CD8-positive, alpha-beta memory T cell (primary cell): ENCODE data around the gene TMEM183A. TPM values are rescaled to one million over a fixed set of nuclear protein-coding genes. Genes with fewer than 3 reads are reported as not detected.
A peak's percentile ranks its signal among the peaks of the same experiment; 100 is the strongest.

Experiments
- CTCF ChIA-PET: fragments of 350-600 bp; sonication (Branson Sonifier 250); formaldehyde crosslinking; loops from one replicate; lab custom pipeline; 2021; ENCODE audit warnings: antibody characterized with exemption; lab: Charles Lee
- POLR2A ChIA-PET: fragments of 350-600 bp; sonication (Branson Sonifier 250); formaldehyde crosslinking; loops from one replicate; lab custom pipeline; 2021; ENCODE audit warnings: antibody characterized with exemption; lab: Charles Lee
- DNase-seq, 5 donors: peaks; one replicate each; pipeline versions ENCODE4 v3.0.0 to v3.0.0-alpha.2; 2020 to 2022; ENCODE audit warnings: mixed read lengths in 1 of 5
- H3K27ac ChIP-seq: one replicate; pipeline ENCODE4 v1.7.0; 2013; ENCODE audit warnings: low read depth, mild to moderate bottlenecking, low read length, moderate library complexity
- H3K27me3 ChIP-seq: 2 replicates; pipeline ENCODE4 v1.7.0; 2013; ENCODE audit warnings: low read length, mild to moderate bottlenecking; ENCODE audit not compliant: insufficient read depth, poor library complexity, severe bottlenecking
- H3K36me3 ChIP-seq: 2 replicates; pipeline ENCODE4 v1.7.0; 2013; ENCODE audit warnings: mild to moderate bottlenecking, low read length, moderate library complexity; ENCODE audit not compliant: insufficient read depth
- H3K4me1 ChIP-seq: 2 replicates; pipeline ENCODE4 v1.7.0; 2013; ENCODE audit warnings: mild to moderate bottlenecking, low read length, moderate library complexity; ENCODE audit not compliant: insufficient read depth
- H3K4me3 ChIP-seq: 2 replicates; pipeline ENCODE4 v1.7.0; 2013; ENCODE audit warnings: mild to moderate bottlenecking, low read length
- H3K9me3 ChIP-seq: 2 replicates; pipeline ENCODE4 v1.7.0; 2013; ENCODE audit warnings: mild to moderate bottlenecking, low read length
- H3K27ac Mint-ChIP-seq, 8 donors: one replicate each; pipeline ENCODE4 v1.8.0; 2020 to 2021; ENCODE audit warnings: mixed read lengths in 8 of 8, mild to moderate bottlenecking in 6 of 8, inconsistent platforms in 3 of 8, moderate library complexity in 3 of 8
- H3K27me3 Mint-ChIP-seq, 2 donors: one replicate each; pipeline ENCODE4 v1.8.0; 2020 to 2021; ENCODE audit warnings: mixed read lengths in 2 of 2, mild to moderate bottlenecking in 1 of 2, moderate library complexity in 1 of 2
- H3K36me3 Mint-ChIP-seq, 3 donors: one replicate each; pipeline ENCODE4 v1.8.0; 2020 to 2021; ENCODE audit warnings: mixed read lengths in 3 of 3, inconsistent platforms in 1 of 3, mild to moderate bottlenecking in 1 of 3
- H3K4me1 Mint-ChIP-seq, 3 donors: one replicate each; pipeline ENCODE4 v1.8.0; 2020 to 2021; ENCODE audit warnings: mixed read lengths in 3 of 3, inconsistent platforms in 1 of 3, mild to moderate bottlenecking in 1 of 3
- H3K4me3 Mint-ChIP-seq, 7 donors: one replicate each; pipeline ENCODE4 v1.8.0; 2020 to 2021; ENCODE audit warnings: mixed read lengths in 7 of 7, mild to moderate bottlenecking in 6 of 7, moderate library complexity in 4 of 7, inconsistent platforms in 2 of 7
- H3K9me3 Mint-ChIP-seq, 5 donors: one replicate each; pipeline ENCODE4 v1.8.0; 2020 to 2022; ENCODE audit warnings: mixed read lengths in 5 of 5, mild to moderate bottlenecking in 3 of 5, moderate library complexity in 2 of 5, inconsistent platforms in 1 of 5
- polyA plus RNA-seq: library from polyadenylated mRNA; unstranded; fragments of 300-500 nt; fragmentation: Illumina TruSeq; gene quantifications from one replicate; pipeline ENCODE4 v1.2.3, GENCODE V29; 2021
- total RNA-seq, 2 experiments: library from RNA; stranded (reverse); gene quantifications; one replicate each; pipeline ENCODE4 v1.2.3, GENCODE V29; 2021

TMEM183A gene
- total and polyA plus RNA-seq, 3 experiments from 2014 or later: 55.4 to 77.2 (median 76.9) TPM

- no peak for DNase-seq
- H3K36me3 ChIP-seq: no peaks in the 10 kb centered on the region
- no peaks in the 10 kb centered on the region for H3K4me1 ChIP-seq
- ChIA-PET POLR2A (no interaction called here), CTCF (no interaction called here)
- no peak overlapping the region for H3K27ac Mint-ChIP-seq
- no peak overlapping the region for H3K4me3 Mint-ChIP-seq
- no peak overlapping the region for H3K27ac ChIP-seq
- peaks cover 2 to 23% of the 10 kb centered on the region in 2 donors for H3K27me3 Mint-ChIP-seq
- H3K9me3 Mint-ChIP-seq: no peaks in the 10 kb centered on the region
- H3K27me3 ChIP-seq: no peaks in the 10 kb centered on the region
- no peaks in the 10 kb centered on the region for H3K9me3 ChIP-seq
- no peak overlapping the region for H3K4me3 ChIP-seq
- peaks cover 0 to 3% (median 0%) of the 10 kb centered on the region in 3 donors for H3K36me3 Mint-ChIP-seq
- no peaks in the 10 kb centered on the region for H3K4me1 Mint-ChIP-seq
These were observed 52.3 kb downstream of the TMEM183A start for GRCh38 chr1:203059485-203059884.

DNA sequence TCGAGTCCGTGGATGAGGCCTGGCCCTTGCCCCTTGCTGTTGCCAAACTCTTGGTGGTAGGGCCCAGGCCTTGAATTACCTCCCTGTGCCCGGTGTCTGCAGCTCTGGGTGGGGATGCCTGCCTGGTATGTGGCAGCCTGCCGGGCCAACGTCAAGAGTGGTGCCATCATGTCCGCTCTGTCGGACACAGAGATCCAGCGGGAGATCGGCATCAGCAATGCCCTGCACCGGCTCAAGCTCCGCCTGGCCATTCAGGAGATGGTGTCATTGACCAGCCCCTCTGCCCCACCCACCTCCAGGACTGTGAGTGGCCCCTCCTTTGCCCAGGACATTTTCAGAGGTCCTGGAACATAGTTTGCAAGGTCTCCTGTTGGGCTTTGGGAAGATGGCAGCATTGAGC is 52.9 kb downstream of the TMEM183A start:
- Histone ChIP-seq H3K27me3 (no peaks in the 10 kb centered on the region), H3K27ac (no peak overlapping the region), H3K9me3 (no peaks in the 10 kb centered on the region), H3K36me3 (no peaks in the 10 kb centered on the region), H3K4me1 (no peaks in the 10 kb centered on the region), H3K4me3 (no peak overlapping the region)
- no peaks in the 10 kb centered on the region for H3K9me3 Mint-ChIP-seq
- ChIA-PET CTCF (no interaction called here), POLR2A (no interaction called here)
- DNase-seq: no peak
- no peaks in the 10 kb centered on the region for H3K4me1 Mint-ChIP-seq
- no peak overlapping the region for H3K27ac Mint-ChIP-seq
- H3K27me3 Mint-ChIP-seq: peaks cover 2 to 23% of the 10 kb centered on the region in 2 donors
- H3K36me3 Mint-ChIP-seq: peaks cover 0 to 3% (median 0%) of the 10 kb centered on the region in 3 donors
- H3K4me3 Mint-ChIP-seq: no peak overlapping the region

GRCh38 chr1:203063287-203063686 is 56.1 kb downstream of the TMEM183A start:
- Histone ChIP-seq H3K36me3 (no peaks in the 10 kb centered on the region), H3K27ac (no peak overlapping the region), H3K9me3 (no peaks in the 10 kb centered on the region), H3K27me3 (no peaks in the 10 kb centered on the region), H3K4me3 (no peak overlapping the region), H3K4me1 (no peaks in the 10 kb centered on the region)
- Mint-ChIP-seq H3K27me3 (peaks cover 1 to 18% of the 10 kb centered on the region in 2 donors), H3K4me1 (no peaks in the 10 kb centered on the region), H3K36me3 (peaks cover 0 to 5% (median 0%) of the 10 kb centered on the region in 3 donors), H3K27ac (peak overlapping the region in 1 of 8 donors; percentile 20), H3K9me3 (no peaks in the 10 kb centered on the region), H3K4me3 (no peak overlapping the region)
- POLR2A ChIA-PET: no interaction called here
- CTCF ChIA-PET: no interaction called here
- no peak for DNase-seq

DNA sequence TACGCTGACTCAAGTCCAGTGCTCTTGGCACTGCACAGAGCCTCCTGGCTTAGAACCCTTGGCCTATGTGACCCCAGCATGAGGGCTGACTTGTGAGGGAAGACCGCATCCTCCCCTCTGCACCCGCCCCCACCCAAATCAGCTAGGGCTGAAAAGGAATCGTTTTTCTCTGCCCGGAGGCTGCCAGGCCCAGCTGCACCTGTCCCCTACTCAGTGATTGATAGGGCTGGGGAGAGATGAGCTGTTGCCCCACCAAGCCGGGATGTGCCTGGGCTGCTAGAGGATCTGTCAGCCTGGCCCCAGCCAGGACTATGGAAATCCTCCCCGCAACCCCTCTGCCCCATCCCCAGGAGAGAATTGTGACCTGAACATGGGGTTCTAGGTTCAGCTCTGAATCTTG is 58.0 kb downstream of the TMEM183A start:
- H3K4me1 ChIP-seq: no peaks in the 10 kb centered on the region
- no peak for DNase-seq
- no peak overlapping the region for H3K27ac ChIP-seq
- Mint-ChIP-seq H3K9me3 (no peaks in the 10 kb centered on the region), H3K4me3 (no peak overlapping the region), H3K27ac (no peak overlapping the region), H3K36me3 (peaks cover 0 to 5% (median 0%) of the 10 kb centered on the region in 3 donors), H3K27me3 (peaks cover 1 to 10% of the 10 kb centered on the region in 2 donors), H3K4me1 (no peaks in the 10 kb centered on the region)
- POLR2A ChIA-PET: no interaction called here
- H3K4me3 ChIP-seq: no peak overlapping the region
- no peaks in the 10 kb centered on the region for H3K9me3 ChIP-seq
- no peaks in the 10 kb centered on the region for H3K36me3 ChIP-seq
- CTCF ChIA-PET: no interaction called here
- H3K27me3 ChIP-seq: no peaks in the 10 kb centered on the region

GRCh38 chr1:203065986-203066385 is 58.8 kb downstream of the TMEM183A start:
- Histone ChIP-seq H3K9me3 (no peaks in the 10 kb centered on the region), H3K4me3 (no peak overlapping the region), H3K4me1 (no peaks in the 10 kb centered on the region), H3K27ac (no peak overlapping the region), H3K36me3 (no peaks in the 10 kb centered on the region), H3K27me3 (no peaks in the 10 kb centered on the region)
- H3K9me3 Mint-ChIP-seq: no peaks in the 10 kb centered on the region
- H3K27me3 Mint-ChIP-seq: peaks cover 1 to 7% of the 10 kb centered on the region in 2 donors
- H3K4me3 Mint-ChIP-seq: no peak overlapping the region
- no peaks in the 10 kb centered on the region for H3K4me1 Mint-ChIP-seq
- no peak overlapping the region for H3K27ac Mint-ChIP-seq
- peaks cover 0 to 4% (median 0%) of the 10 kb centered on the region in 3 donors for H3K36me3 Mint-ChIP-seq
- no peak for DNase-seq
- ChIA-PET CTCF (no interaction called here), POLR2A (no interaction called here)

DNA sequence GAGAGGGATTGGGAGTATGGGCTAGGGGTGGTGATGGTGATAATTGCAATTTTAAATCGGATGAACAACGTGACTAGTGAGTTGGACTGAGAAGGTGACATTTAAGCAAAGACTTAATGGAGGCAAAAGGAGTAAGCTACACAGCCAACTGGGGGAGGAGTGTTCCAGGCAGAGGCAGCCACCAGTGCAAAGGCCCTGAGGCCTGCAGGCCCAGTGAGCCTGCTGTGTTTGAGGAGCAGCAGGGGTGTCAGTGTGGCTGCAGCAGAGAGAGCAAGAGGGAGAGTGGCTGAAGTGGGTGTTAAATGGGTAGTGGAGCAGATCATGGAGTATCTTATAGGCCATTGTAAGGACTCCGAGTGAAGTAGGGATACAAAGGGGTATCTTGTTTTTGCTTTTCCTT is 59.8 kb downstream of the TMEM183A start:
- no peaks in the 10 kb centered on the region for H3K36me3 ChIP-seq
- H3K9me3 Mint-ChIP-seq: no peaks in the 10 kb centered on the region
- no peaks in the 10 kb centered on the region for H3K9me3 ChIP-seq
- ChIA-PET POLR2A (no interaction called here), CTCF (no interaction called here)
- no peak for DNase-seq
- peaks cover 0 to 5% of the 10 kb centered on the region in 2 donors for H3K27me3 Mint-ChIP-seq
- no peak overlapping the region for H3K4me3 Mint-ChIP-seq
- no peaks in the 10 kb centered on the region for H3K4me1 ChIP-seq
- no peak overlapping the region for H3K27ac Mint-ChIP-seq
- H3K27me3 ChIP-seq: no peaks in the 10 kb centered on the region
- H3K36me3 Mint-ChIP-seq: peaks cover 0 to 1% (median 0%) of the 10 kb centered on the region in 3 donors
- no peak overlapping the region for H3K27ac ChIP-seq
- no peaks in the 10 kb centered on the region for H3K4me1 Mint-ChIP-seq
- no peak overlapping the region for H3K4me3 ChIP-seq

DNA sequence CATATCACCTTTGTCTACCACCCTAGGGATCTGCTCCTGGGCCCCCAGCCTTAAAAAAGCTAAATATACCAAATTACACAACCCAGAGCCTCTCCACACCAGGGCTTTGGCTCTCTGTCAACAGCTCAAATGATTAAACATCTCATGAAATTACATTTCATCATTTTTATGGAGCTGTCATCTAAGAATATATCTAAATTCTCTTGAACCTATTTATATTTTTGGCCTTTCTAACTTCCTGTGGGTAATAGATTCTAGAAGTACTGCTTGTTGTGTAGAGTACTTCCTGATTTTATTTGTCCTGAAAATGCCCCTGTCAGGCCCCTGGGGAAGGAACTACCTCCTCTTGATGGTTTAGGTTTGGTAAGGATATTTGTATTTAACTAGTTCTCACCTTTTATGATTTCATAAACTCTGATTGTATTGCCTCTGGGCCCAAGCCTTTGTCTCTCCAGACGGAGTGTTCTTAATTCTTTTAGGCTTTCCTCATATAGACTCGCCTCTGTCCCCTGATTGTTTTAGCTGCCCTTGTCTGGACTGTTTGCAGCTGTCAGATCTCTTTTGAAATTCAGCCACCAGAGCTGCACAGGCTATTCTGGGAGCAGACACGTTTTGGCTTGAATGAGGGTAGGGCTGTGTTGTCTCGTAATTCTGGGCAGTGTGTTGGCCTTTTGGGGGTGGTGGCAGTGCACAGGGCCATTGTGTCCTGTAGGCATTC is 62.0 kb downstream of the TMEM183A start:
- DNase-seq: no peak
- Histone ChIP-seq H3K9me3 (no peaks in the 10 kb centered on the region), H3K27ac (no peak overlapping the region), H3K4me3 (no peak overlapping the region), H3K27me3 (no peaks in the 10 kb centered on the region), H3K4me1 (no peaks in the 10 kb centered on the region), H3K36me3 (no peaks in the 10 kb centered on the region)
- ChIA-PET POLR2A (no interaction called here), CTCF (no interaction called here)
- Mint-ChIP-seq H3K27me3 (peaks cover 9 to 17% of the 10 kb centered on the region in 2 donors), H3K9me3 (no peaks in the 10 kb centered on the region), H3K4me1 (no peaks in the 10 kb centered on the region), H3K27ac (no peak overlapping the region), H3K36me3 (peaks cover 0 to 3% (median 0%) of the 10 kb centered on the region in 3 donors), H3K4me3 (no peak overlapping the region)

GRCh38 chr1:203072002-203072602 is 64.9 kb downstream of the TMEM183A start:
- Histone ChIP-seq H3K27ac (no peak overlapping the region), H3K9me3 (no peaks in the 10 kb centered on the region), H3K36me3 (no peaks in the 10 kb centered on the region), H3K4me3 (no peak overlapping the region), H3K4me1 (peaks cover 3% of the 10 kb centered on the region), H3K27me3 (peaks cover 7% of the 10 kb centered on the region)
- Mint-ChIP-seq H3K4me3 (no peak overlapping the region), H3K4me1 (peaks cover 3 to 6% (median 5%) of the 10 kb centered on the region in 3 donors), H3K9me3 (no peaks in the 10 kb centered on the region), H3K27me3 (peaks cover 24 to 38% of the 10 kb centered on the region in 2 donors), H3K36me3 (peaks cover 0 to 3% (median 0%) of the 10 kb centered on the region in 3 donors), H3K27ac (no peak overlapping the region)
- no peak for DNase-seq
- POLR2A ChIA-PET: no interaction called here
- CTCF ChIA-PET: no interaction called here
